Measurements from ENCODE around the gene HNF4A. TPM values are rescaled to one million over a fixed set of nuclear protein-coding genes. Genes with fewer than 3 reads are reported as not detected.

Gene HNF4A
- total and polyA plus RNA-seq, 2 of the 13 experiments (the other 11 are each of a cell fraction or from before 2014, with no cell fraction given): 80.9 to 169 TPM

- TF ChIP-seq ZNF503 (CRISPR knock-in tag; IDR thresholded peaks at IDR 0.05): peak; percentile 97; the same call in 1 of the 2 replicates
- no peak for TF ChIP-seq ZC3H4 (CRISPR knock-in tag; IDR thresholded peaks at IDR 0.05; ENCODE audit: borderline replicate concordance)
- TF ChIP-seq ZNF180 (CRISPR knock-in tag; IDR thresholded peaks at IDR 0.05; ENCODE audit: borderline replicate concordance, low read depth): no peak
- peak; percentile 97 for TF ChIP-seq GATAD2A (CRISPR knock-in tag; IDR thresholded peaks at IDR 0.05)
- TF ChIP-seq ZNF747 (CRISPR knock-in tag; IDR thresholded peaks at IDR 0.05; ENCODE audit: borderline replicate concordance): peak; percentile 93
- TF ChIP-seq JUNB (CRISPR knock-in tag; IDR thresholded peaks at IDR 0.05; ENCODE audit: borderline replicate concordance): no peak
- peak; percentile 87; the same call in 1 of the 2 replicates for TF ChIP-seq ZNF788 (CRISPR knock-in tag; IDR thresholded peaks at IDR 0.05; ENCODE audit: borderline replicate concordance)
- TF ChIP-seq ZNF224 (CRISPR knock-in tag; IDR thresholded peaks at IDR 0.05): peak; percentile 43
- no peak for TF ChIP-seq IRF1 (CRISPR knock-in tag; IDR thresholded peaks at IDR 0.05; ENCODE audit: low read depth)
- TF ChIP-seq ZFP62 (CRISPR knock-in tag; IDR thresholded peaks at IDR 0.05): no peak
- TF ChIP-seq TCF7L2 (IDR thresholded peaks at IDR 0.05; ENCODE audit: low read depth, low read length): no peak
- TF ChIP-seq PBX3 (CRISPR knock-in tag; IDR thresholded peaks at IDR 0.05; ENCODE audit: borderline replicate concordance): no peak
- no peak for TF ChIP-seq SNAPC5 (CRISPR knock-in tag; IDR thresholded peaks at IDR 0.05; ENCODE audit: borderline replicate concordance)
- TF ChIP-seq SRY (CRISPR knock-in tag; IDR thresholded peaks at IDR 0.05): peak; percentile 63
- TF ChIP-seq NAIF1 (CRISPR knock-in tag; IDR thresholded peaks at IDR 0.05; ENCODE audit: borderline replicate concordance): peak; percentile 87
- TF ChIP-seq ZNF263 (CRISPR knock-in tag; IDR thresholded peaks at IDR 0.05): 0 out of 2 replicates have a peak, but pooled peaks have one; percentile 50
- TF ChIP-seq AGO2 (optimal IDR thresholded peaks at IDR 0.05; ENCODE audit: low read depth, low read length): peak; percentile 70
- peak; percentile 85 for TF ChIP-seq SIX1 (CRISPR knock-in tag; IDR thresholded peaks at IDR 0.05; ENCODE audit: borderline replicate concordance)
- TF ChIP-seq E2F2 (CRISPR knock-in tag; IDR thresholded peaks at IDR 0.05; ENCODE audit: borderline replicate concordance): no peak; the same call in 1 of the 2 replicates
- TF ChIP-seq ZNF550 (CRISPR knock-in tag; IDR thresholded peaks at IDR 0.05; ENCODE audit: borderline replicate concordance): no peak
- no peak for TF ChIP-seq CC2D1A (CRISPR knock-in tag; IDR thresholded peaks at IDR 0.05)
- TF ChIP-seq NR2F1 (CRISPR knock-in tag; IDR thresholded peaks at IDR 0.05): peak; percentile 58 to 90
- peak; percentile 95 for TF ChIP-seq ARNT2 (CRISPR knock-in tag; IDR thresholded peaks at IDR 0.05; ENCODE audit: low read depth)
- no peak for TF ChIP-seq ZNF460 (CRISPR knock-in tag; IDR thresholded peaks at IDR 0.05; ENCODE audit: borderline replicate concordance)
- no peak for TF ChIP-seq ZNF260 (CRISPR knock-in tag; IDR thresholded peaks at IDR 0.05; ENCODE audit: borderline replicate concordance, low read depth)
These were observed 55.7 kb downstream of the HNF4A start (continued) for GRCh38 chr20:44411020-44411756.
